HG02938 (cell line): ENCODE results near the gene GASK1A.
"Not testable (repeated sequence)": the region's sequence is repeated elsewhere in the genome, so short reads cannot be mapped to it uniquely, and the experiment has no call there.

Source experiments
- ATAC-seq: cut with Tn5 transposase; IDR thresholded peaks from one replicate; pipeline ENCODE4 v1.9.1; 2021; ENCODE audit warnings: mild to moderate bottlenecking, moderate library complexity; ENCODE audit not compliant: unreplicated experiment

Gene GASK1A

GRCh38 chr3:43055806-43056770 is 77.0 kb downstream of the GASK1A start:
- no peak for ATAC-seq

- ATAC-seq, result no peak
Measured at GRCh38 chr3:43059456-43059855, 80.3 kb downstream of the GASK1A start.

GRCh38 chr3:43061101-43061895 is 82.2 kb downstream of the GASK1A start:
- ATAC-seq, result no peak

GRCh38 chr3:43062040-43062563 is 83.0 kb downstream of the GASK1A start:
- no peak for ATAC-seq

- ATAC-seq, result no peak
Measured at GRCh38 chr3:43062564-43063040, 83.5 kb downstream of the GASK1A start.

GRCh38 chr3:43063114-43063513 is 84.0 kb downstream of the GASK1A start:
- ATAC-seq, result no peak

- ATAC-seq, result not testable (repeated sequence)
Measured at GRCh38 chr3:43070670-43071069, 91.6 kb downstream of the GASK1A start.

- no peak for ATAC-seq
Measured at GRCh38 chr3:43071313-43071893, 92.3 kb downstream of the GASK1A start.

- ATAC-seq, result no peak
Measured at GRCh38 chr3:43072361-43072760, 93.2 kb downstream of the GASK1A start.

- ATAC-seq, result no peak
Measured at GRCh38 chr3:43073116-43073835, 94.2 kb downstream of the GASK1A start.

- ATAC-seq, result no peak
Measured at GRCh38 chr3:43073836-43074220, 94.7 kb downstream of the GASK1A start.

GRCh38 chr3:43074482-43074881 is 95.4 kb downstream of the GASK1A start:
- ATAC-seq, result no peak

- no peak for ATAC-seq
Measured at GRCh38 chr3:43074901-43075689, 96.0 kb downstream of the GASK1A start.

- ATAC-seq, result no peak
Measured at GRCh38 chr3:43075904-43076661, 97.0 kb downstream of the GASK1A start.

- ATAC-seq, result no peak
Measured at GRCh38 chr3:43076857-43077256, 97.7 kb downstream of the GASK1A start.

- ATAC-seq, result no peak
Measured at GRCh38 chr3:43077261-43077660, 98.2 kb downstream of the GASK1A start.

GRCh38 chr3:43077707-43078106 is 98.6 kb downstream of the GASK1A start:
- no peak for ATAC-seq

GRCh38 chr3:43079536-43080332 is 100.6 kb downstream of the GASK1A start:
- no peak for ATAC-seq
